Thoracic aorta (tissue), 2 donors: ENCODE data around the gene VAT1L. TPM values are rescaled to one million over a fixed set of nuclear protein-coding genes. Genes with fewer than 3 reads are reported as not detected.
"Not testable (repeated sequence)": the region's sequence is repeated elsewhere in the genome, so short reads cannot be mapped to it uniquely, and the experiment has no call there.

Source experiments
- ATAC-seq: fragments of 150-250 bp; one replicate; pipeline ENCODE4 v1.8.0; 2017; ENCODE audit warnings: low read depth; ENCODE audit not compliant: insufficient number of reproducible peaks, low FRiP score
- DNase-seq: peaks from one replicate; pipeline ENCODE4 v3.0.0-alpha.2; 2020; ENCODE audit warnings: low spot score
- H3K27ac ChIP-seq, 2 donors: fragments of 200-600 bp; sonication (generic); 1 replicate in 1 of 2; 2 replicates in 1 of 2; pipeline ENCODE4 v1.5.1; 2016; ENCODE audit warnings: mild to moderate bottlenecking in 2 of 2, moderate library complexity in 2 of 2
- H3K27me3 ChIP-seq: fragments of 200-600 bp; sonication (generic); replicated peaks from 2 replicates; pipeline ENCODE4 v1.6.0; 2016; ENCODE audit warnings: mild to moderate bottlenecking; ENCODE audit not compliant: insufficient read depth
- H3K36me3 ChIP-seq: fragments of 200-600 bp; sonication (generic); one replicate; pipeline ENCODE4 v1.5.1; 2016
- H3K4me1 ChIP-seq, 2 donors: fragments of 200-600 bp; sonication (generic); 1 replicate in 1 of 2; 2 replicates in 1 of 2; pipeline versions ENCODE4 v1.5.1 to v1.6.0; 2016; ENCODE audit warnings: low read depth in 2 of 2, mild to moderate bottlenecking in 1 of 2; ENCODE audit not compliant: control insufficient read depth in 1 of 2
- H3K4me3 ChIP-seq: fragments of 200-600 bp; sonication (generic); 2 replicates; pipeline ENCODE4 v1.5.1; 2016; ENCODE audit warnings: mild to moderate bottlenecking
- H3K9me3 ChIP-seq: fragments of 200-600 bp; sonication (generic); 2 replicates; pipeline ENCODE4 v1.5.1; 2016
- total RNA-seq, 2 donors: library from RNA; depleted of rRNA; stranded (reverse); fragments of >200 nt; gene quantifications; one replicate each; pipeline versions ENCODE4 v1.1.0 to v1.2.3, GENCODE V29; 2016
- TF ChIP-seq, protein P1 (sequence below): fragments of 200-600 bp; sonication (generic); IDR thresholded peaks from one replicate; pipeline ENCODE4 v1.5.1; 2019; ENCODE audit warnings: antibody characterized with exemption

VAT1L gene
- total RNA-seq, 2 donors from 2014 or later: 10.4 to 27.1 TPM

DNA sequence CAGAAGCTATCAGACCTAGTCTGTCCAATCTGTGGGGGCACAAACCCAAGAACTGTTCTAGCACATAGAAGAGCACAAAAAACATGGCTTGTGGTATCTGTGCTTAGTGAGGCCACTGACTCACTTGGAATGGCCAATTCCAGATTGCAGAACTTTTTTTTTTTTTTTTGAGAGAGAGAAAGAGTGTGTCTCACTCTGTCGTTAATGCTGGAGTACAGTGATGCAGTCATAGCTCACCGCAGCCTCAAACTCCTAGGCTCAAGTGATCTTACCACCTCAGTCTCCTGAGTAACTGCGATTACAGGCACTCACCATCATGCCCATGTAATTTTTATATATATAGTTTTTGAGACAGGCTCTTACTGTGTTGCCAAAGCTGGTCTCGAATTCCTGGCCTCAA, 156.8 kb downstream of the VAT1L start:
- H3K36me3 ChIP-seq: no peaks in the 10 kb centered on the region
- H3K27me3 ChIP-seq: no peaks in the 10 kb centered on the region
- DNase-seq (no peak), ATAC-seq (no peak)
- TF ChIP-seq, protein P1, sequence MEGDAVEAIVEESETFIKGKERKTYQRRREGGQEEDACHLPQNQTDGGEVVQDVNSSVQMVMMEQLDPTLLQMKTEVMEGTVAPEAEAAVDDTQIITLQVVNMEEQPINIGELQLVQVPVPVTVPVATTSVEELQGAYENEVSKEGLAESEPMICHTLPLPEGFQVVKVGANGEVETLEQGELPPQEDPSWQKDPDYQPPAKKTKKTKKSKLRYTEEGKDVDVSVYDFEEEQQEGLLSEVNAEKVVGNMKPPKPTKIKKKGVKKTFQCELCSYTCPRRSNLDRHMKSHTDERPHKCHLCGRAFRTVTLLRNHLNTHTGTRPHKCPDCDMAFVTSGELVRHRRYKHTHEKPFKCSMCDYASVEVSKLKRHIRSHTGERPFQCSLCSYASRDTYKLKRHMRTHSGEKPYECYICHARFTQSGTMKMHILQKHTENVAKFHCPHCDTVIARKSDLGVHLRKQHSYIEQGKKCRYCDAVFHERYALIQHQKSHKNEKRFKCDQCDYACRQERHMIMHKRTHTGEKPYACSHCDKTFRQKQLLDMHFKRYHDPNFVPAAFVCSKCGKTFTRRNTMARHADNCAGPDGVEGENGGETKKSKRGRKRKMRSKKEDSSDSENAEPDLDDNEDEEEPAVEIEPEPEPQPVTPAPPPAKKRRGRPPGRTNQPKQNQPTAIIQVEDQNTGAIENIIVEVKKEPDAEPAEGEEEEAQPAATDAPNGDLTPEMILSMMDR: no peak
- H3K4me1 ChIP-seq: no peaks in the 10 kb centered on the region
- H3K4me3 ChIP-seq: no peak overlapping the region
- H3K27ac ChIP-seq: no peak overlapping the region
- no peaks in the 10 kb centered on the region for H3K9me3 ChIP-seq

- DNase-seq (no peak), ATAC-seq (no peak)
- Histone ChIP-seq H3K27me3 (no peaks in the 10 kb centered on the region), H3K9me3 (no peaks in the 10 kb centered on the region), H3K4me3 (no peak overlapping the region), H3K4me1 (no peaks in the 10 kb centered on the region), H3K27ac (no peak overlapping the region), H3K36me3 (no peaks in the 10 kb centered on the region)
- TF ChIP-seq, protein P1: no peak
Measured at GRCh38 chr16:77946823-77947222, 158.5 kb downstream of the VAT1L start.

GRCh38 chr16:77947590-77947989, 159.2 kb downstream of the VAT1L start:
- ATAC-seq, H3K9me3 ChIP-seq: not testable (repeated sequence)

GRCh38 chr16:77948835-77949234, 160.5 kb downstream of the VAT1L start:
- Histone ChIP-seq H3K4me1 (no peaks in the 10 kb centered on the region), H3K4me3 (no peak overlapping the region), H3K27ac (no peak overlapping the region), H3K27me3 (no peaks in the 10 kb centered on the region), H3K36me3 (no peaks in the 10 kb centered on the region), H3K9me3 (no peaks in the 10 kb centered on the region)
- ATAC-seq: no peak
- no peak for DNase-seq
- TF ChIP-seq, protein P1: no peak

More at GRCh38 chr16:77947590-77947989, 159.2 kb downstream of the VAT1L start:
- DNase-seq, H3K36me3 ChIP-seq, H3K27me3 ChIP-seq, H3K4me1 ChIP-seq, H3K27ac ChIP-seq, H3K4me3 ChIP-seq: not testable (repeated sequence)

GRCh38 chr16:77949445-77949844, 161.1 kb downstream of the VAT1L start:
- TF ChIP-seq, protein P1: no peak
- DNase-seq: no peak
- no peaks in the 10 kb centered on the region for H3K9me3 ChIP-seq
- H3K27ac ChIP-seq: no peak overlapping the region
- H3K4me3 ChIP-seq: no peak overlapping the region
- no peaks in the 10 kb centered on the region for H3K27me3 ChIP-seq
- no peaks in the 10 kb centered on the region for H3K36me3 ChIP-seq
- ATAC-seq: no peak
- no peaks in the 10 kb centered on the region for H3K4me1 ChIP-seq

DNA sequence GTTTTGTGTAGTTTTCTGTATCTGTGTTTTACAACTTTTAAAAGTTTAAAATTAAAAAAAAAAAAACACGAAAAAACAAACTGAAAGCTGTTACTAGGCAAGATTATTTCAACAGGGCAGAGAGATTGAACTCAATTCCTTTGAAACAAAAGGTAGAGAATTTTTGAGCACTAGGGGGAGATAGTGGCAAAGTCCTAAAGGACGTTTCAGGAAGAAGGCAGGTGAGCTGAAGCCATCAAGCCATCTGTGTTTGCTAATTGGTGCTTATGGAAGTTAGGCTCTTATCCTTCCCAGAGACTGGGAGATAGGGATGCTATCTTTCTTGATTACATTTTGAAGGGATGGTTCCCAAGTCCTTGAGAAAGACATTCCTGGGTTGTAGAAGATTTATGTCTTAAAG, 163.4 kb downstream of the VAT1L start:
- no peaks in the 10 kb centered on the region for H3K9me3 ChIP-seq
- TF ChIP-seq, protein P1: peak; percentile 9
- no peak overlapping the region for H3K27ac ChIP-seq
- H3K27me3 ChIP-seq: no peaks in the 10 kb centered on the region
- H3K4me1 ChIP-seq: no peaks in the 10 kb centered on the region
- no peaks in the 10 kb centered on the region for H3K36me3 ChIP-seq
- no peak overlapping the region for H3K4me3 ChIP-seq
- DNase-seq: no peak
- no peak for ATAC-seq
